Neural crest cell (in vitro differentiated cells): Measurements from ENCODE around the gene TMEM203. TPM values are rescaled to one million over a fixed set of nuclear protein-coding genes. Genes with fewer than 3 reads are reported as not detected.

Source experiments
- DNase-seq: peaks from one replicate; pipeline ENCODE4 v3.0.0; 2021; ENCODE audit warnings: low read depth, mixed read lengths, low spot score
- H3K27ac Mint-ChIP-seq: one replicate; pipeline ENCODE4 v1.8.0; 2021; ENCODE audit warnings: mild to moderate bottlenecking, mixed read lengths; ENCODE audit not compliant: unreplicated experiment
- H3K27me3 Mint-ChIP-seq: 2 replicates; pipeline ENCODE4 v1.8.0; 2021; ENCODE audit warnings: low read depth, mild to moderate bottlenecking, mixed read lengths
- H3K36me3 Mint-ChIP-seq: 2 replicates; pipeline ENCODE4 v1.8.0; 2021; ENCODE audit warnings: low read depth, mild to moderate bottlenecking, mixed read lengths
- H3K4me1 Mint-ChIP-seq: 2 replicates; pipeline ENCODE4 v1.8.0; 2021; ENCODE audit warnings: mixed read lengths
- H3K4me3 Mint-ChIP-seq: one replicate; pipeline ENCODE4 v1.8.0; 2021; ENCODE audit warnings: mild to moderate bottlenecking, mixed read lengths
- H3K9me3 Mint-ChIP-seq: 2 replicates; pipeline ENCODE4 v1.8.0; 2021; ENCODE audit warnings: mixed read lengths
- CTCF ChIP-seq: fragments of 200-600 bp; sonication (generic); conservative IDR thresholded peaks from 2 replicates; pipeline ENCODE4 v1.5.0; 2021; ENCODE audit warnings: antibody characterized with exemption, mild to moderate bottlenecking
- total RNA-seq: library from RNA; stranded (reverse); gene quantifications from 2 replicates; pipeline ENCODE4 v1.2.1, GENCODE V29; 2021

The TMEM203 gene
- total RNA-seq, 1 donor from 2014 or later, result 49.7 TPM

GRCh38 chr9:137188490-137189296 lies 16.8 kb downstream of the TMEM203 start, which contains the start of the genes ANAPC2 and SSNA1:
TSS of gene ANAPC2 (minus strand) at chr9:137188560. CDS start at chr9:137188532, 28 bp downstream.
TSS of gene SSNA1 (plus strand) at chr9:137188676. CDS start at chr9:137188727, 51 bp downstream.
- Mint-ChIP-seq H3K4me1 (peaks cover 21% of the 10 kb centered on the region), H3K27ac (peak within 1 kb of the TSS; percentile 98), H3K9me3 (no peaks in the 10 kb centered on the region), H3K27me3 (no peaks in the 10 kb centered on the region), H3K36me3 (no peaks in the 10 kb centered on the region), H3K4me3 (peak within 1 kb of the TSS; percentile 96)
- peak; percentile 94 for DNase-seq
- TF ChIP-seq CTCF, result peak; percentile 57

GRCh38 chr9:137188086-137188489 lies 17.4 kb downstream of the TMEM203 start:
- Mint-ChIP-seq H3K27me3 (no peaks in the 10 kb centered on the region), H3K4me1 (peaks cover 21% of the 10 kb centered on the region), H3K9me3 (no peaks in the 10 kb centered on the region), H3K27ac (peak overlapping the region; percentile 81), H3K36me3 (no peaks in the 10 kb centered on the region), H3K4me3 (peak overlapping the region; percentile 90)
- TF ChIP-seq CTCF, result no peak
- DNase-seq, result no peak

- H3K9me3 Mint-ChIP-seq, result no peaks in the 10 kb centered on the region
- TF ChIP-seq CTCF, result no peak
- no peak overlapping the region for H3K27ac Mint-ChIP-seq
- no peaks in the 10 kb centered on the region for H3K36me3 Mint-ChIP-seq
- H3K4me1 Mint-ChIP-seq, result peaks cover 21% of the 10 kb centered on the region
- no peak for DNase-seq
- H3K27me3 Mint-ChIP-seq, result no peaks in the 10 kb centered on the region
- H3K4me3 Mint-ChIP-seq, result peak overlapping the region; percentile 90
These were observed 18.1 kb downstream of the TMEM203 start for GRCh38 chr9:137187386-137187785.

GRCh38 chr9:137186385-137186784 lies 19.1 kb downstream of the TMEM203 start:
- H3K27ac Mint-ChIP-seq, result no peak overlapping the region
- no peak for TF ChIP-seq CTCF
- H3K27me3 Mint-ChIP-seq, result no peaks in the 10 kb centered on the region
- H3K4me1 Mint-ChIP-seq, result peaks cover 21% of the 10 kb centered on the region
- no peak for DNase-seq
- H3K36me3 Mint-ChIP-seq, result no peaks in the 10 kb centered on the region
- peak overlapping the region; percentile 90 for H3K4me3 Mint-ChIP-seq
- no peaks in the 10 kb centered on the region for H3K9me3 Mint-ChIP-seq

GRCh38 chr9:137185921-137186320 lies 19.5 kb downstream of the TMEM203 start:
- peak overlapping the region; percentile 90 for H3K4me3 Mint-ChIP-seq
- TF ChIP-seq CTCF, result no peak

More at GRCh38 chr9:137185921-137186320, 19.5 kb downstream of the TMEM203 start:
- Mint-ChIP-seq H3K27me3 (no peaks in the 10 kb centered on the region), H3K36me3 (no peaks in the 10 kb centered on the region), H3K27ac (no peak overlapping the region), H3K4me1 (peaks cover 21% of the 10 kb centered on the region), H3K9me3 (no peaks in the 10 kb centered on the region)
- DNase-seq, result no peak
